Activated CD8-positive, alpha-beta T cell treated with anti-CD3 and anti-CD28 coated beads, Interleukin-2, amount 10 ng/mL, durations not matched to agents 7 days and 5 days (primary cell): ENCODE results near the gene ELAVL2. TPM values are rescaled to one million over a fixed set of nuclear protein-coding genes. Genes with fewer than 3 reads are reported as not detected.

ENCODE experiments used
- ATAC-seq: fragments of 150-1000 bp; cut with Tn5 transposase; one replicate; pipeline ENCODE4 v1.10.0; 2021; ENCODE audit warnings: moderate library complexity
- CTCF ChIA-PET: fragments of 350-600 bp; sonication (Branson Sonifier 250); formaldehyde crosslinking; loops from one replicate; lab custom pipeline; 2021; ENCODE audit warnings: antibody characterized with exemption; lab: Charles Lee
- POLR2A ChIA-PET: fragments of 350-600 bp; sonication (Branson Sonifier 250); formaldehyde crosslinking; loops from one replicate; lab custom pipeline; 2021; ENCODE audit warnings: antibody characterized with exemption; lab: Charles Lee
- DNase-seq: peaks from one replicate; pipeline ENCODE4 v3.0.0-alpha.2; 2020
- H3K27ac Mint-ChIP-seq: one replicate; pipeline ENCODE4 v1.8.0; 2021; ENCODE audit warnings: mild to moderate bottlenecking, mixed read lengths
- H3K27me3 Mint-ChIP-seq: one replicate; pipeline ENCODE4 v1.8.0; 2021; ENCODE audit warnings: low read depth, mixed read lengths
- H3K36me3 Mint-ChIP-seq: one replicate; pipeline ENCODE4 v1.8.0; 2021; ENCODE audit warnings: low read depth, mixed read lengths
- H3K4me1 Mint-ChIP-seq: one replicate; pipeline ENCODE4 v1.8.0; 2021; ENCODE audit warnings: low read depth, mixed read lengths
- H3K4me3 Mint-ChIP-seq: one replicate; pipeline ENCODE4 v1.8.0; 2021; ENCODE audit warnings: mild to moderate bottlenecking, mixed read lengths
- H3K9me3 Mint-ChIP-seq: one replicate; pipeline ENCODE4 v1.8.0; 2022; ENCODE audit warnings: mixed read lengths; ENCODE audit not compliant: insufficient read depth
- total RNA-seq, 2 experiments: library from RNA; stranded (reverse); gene quantifications; one replicate each; pipeline ENCODE4 v1.2.3, GENCODE V29; 2021

Gene ELAVL2
- total RNA-seq, 2 experiments from 2014 or later: not detected

- DNase-seq (no peak), ATAC-seq (no peak)
- H3K36me3 Mint-ChIP-seq: no peaks in the 10 kb centered on the region
- H3K27ac Mint-ChIP-seq: no peak overlapping the region
- no peak overlapping the region for H3K4me3 Mint-ChIP-seq
- H3K27me3 Mint-ChIP-seq: no peaks in the 10 kb centered on the region
- POLR2A ChIA-PET: no interaction called here
- H3K9me3 Mint-ChIP-seq: no peaks in the 10 kb centered on the region
- no peaks in the 10 kb centered on the region for H3K4me1 Mint-ChIP-seq
- CTCF ChIA-PET: no interaction called here
Observed at GRCh38 chr9:23751633-23752032, 74.4 kb downstream of the ELAVL2 start.

GRCh38 chr9:23750808-23751207 lies 75.2 kb downstream of the ELAVL2 start:
- no peaks in the 10 kb centered on the region for H3K4me1 Mint-ChIP-seq
- ATAC-seq: no peak
- no peak for DNase-seq
- H3K9me3 Mint-ChIP-seq: no peaks in the 10 kb centered on the region
- H3K36me3 Mint-ChIP-seq: no peaks in the 10 kb centered on the region
- CTCF ChIA-PET: no interaction called here
- H3K27me3 Mint-ChIP-seq: no peaks in the 10 kb centered on the region
- POLR2A ChIA-PET: no interaction called here
- no peak overlapping the region for H3K4me3 Mint-ChIP-seq
- no peak overlapping the region for H3K27ac Mint-ChIP-seq

DNA sequence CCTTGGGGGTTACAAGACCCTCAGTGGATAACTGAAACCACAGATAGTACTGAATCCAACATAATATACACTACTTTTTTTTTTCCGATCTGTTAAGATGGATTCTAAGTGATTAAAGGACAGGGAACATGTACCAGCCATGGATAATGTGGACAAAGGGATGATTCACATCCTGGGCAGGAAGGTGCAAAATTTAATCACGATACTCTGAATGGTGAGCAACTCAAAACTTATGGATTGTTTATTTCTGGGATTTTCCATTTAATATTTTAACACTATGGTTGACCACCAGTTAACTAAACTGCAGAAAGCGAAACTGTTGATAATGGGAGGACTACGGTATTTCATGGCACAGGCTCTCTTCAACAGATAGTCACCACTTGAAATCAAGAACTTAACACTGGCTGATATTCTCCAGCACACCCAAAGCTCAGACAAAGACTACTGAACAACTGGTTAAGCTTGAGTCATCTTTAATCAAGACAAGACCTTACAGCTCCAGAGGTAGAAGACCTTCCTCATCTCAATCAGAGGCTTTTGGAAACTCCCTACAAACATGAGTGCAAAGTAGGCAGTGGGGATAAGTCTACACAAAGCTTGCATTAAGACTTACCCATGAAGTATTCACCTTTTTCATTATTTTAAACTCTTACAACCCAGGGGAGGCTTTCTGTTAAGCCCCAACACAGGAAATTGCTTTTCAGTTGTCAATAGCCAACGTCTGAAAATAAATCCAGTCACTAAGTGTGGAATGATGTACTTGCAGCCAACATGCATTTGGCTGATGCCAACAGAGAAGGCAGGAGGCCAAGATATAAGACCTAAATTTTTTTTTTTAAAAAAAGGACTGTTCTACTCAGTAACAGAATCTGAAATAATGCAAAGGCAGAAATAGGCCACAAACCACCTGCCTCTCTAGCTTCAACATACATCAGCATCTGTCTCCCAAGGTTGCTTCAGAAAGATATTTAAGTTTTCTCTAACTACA lies 78.7 kb downstream of the ELAVL2 start:
- Mint-ChIP-seq H3K27ac (no peak overlapping the region), H3K9me3 (no peaks in the 10 kb centered on the region), H3K36me3 (no peaks in the 10 kb centered on the region), H3K4me3 (no peak overlapping the region), H3K27me3 (no peaks in the 10 kb centered on the region), H3K4me1 (no peaks in the 10 kb centered on the region)
- ChIA-PET POLR2A (no interaction called here), CTCF (no interaction called here)
- ATAC-seq (no peak), DNase-seq (no peak)

GRCh38 chr9:23746317-23746716 lies 79.7 kb downstream of the ELAVL2 start:
- H3K27ac Mint-ChIP-seq: no peak overlapping the region
- DNase-seq (no peak), ATAC-seq (no peak)
- POLR2A ChIA-PET: no interaction called here
- no peaks in the 10 kb centered on the region for H3K4me1 Mint-ChIP-seq
- H3K4me3 Mint-ChIP-seq: no peak overlapping the region
- H3K27me3 Mint-ChIP-seq: no peaks in the 10 kb centered on the region
- no peaks in the 10 kb centered on the region for H3K36me3 Mint-ChIP-seq
- H3K9me3 Mint-ChIP-seq: no peaks in the 10 kb centered on the region
- CTCF ChIA-PET: no interaction called here

DNA sequence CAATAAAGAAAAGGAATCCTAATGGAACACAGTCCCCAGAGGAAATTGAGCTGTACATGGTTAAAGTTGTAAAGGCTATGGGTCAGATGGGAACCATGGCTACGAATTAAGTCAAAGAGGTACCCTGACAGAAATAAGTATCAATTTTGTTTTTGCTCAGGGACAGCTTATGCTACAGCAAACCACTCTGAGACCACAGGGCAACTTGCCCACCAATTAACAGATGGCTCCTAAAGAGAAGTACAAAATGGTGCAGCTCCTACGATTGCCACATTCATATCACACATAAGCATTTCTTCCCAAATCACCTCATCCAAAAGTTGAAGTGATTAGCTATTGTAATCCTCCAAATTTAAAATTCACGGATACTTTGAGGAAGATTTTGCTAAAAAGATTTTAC lies 83.0 kb downstream of the ELAVL2 start:
- no peak overlapping the region for H3K27ac Mint-ChIP-seq
- no peak overlapping the region for H3K4me3 Mint-ChIP-seq
- no peaks in the 10 kb centered on the region for H3K9me3 Mint-ChIP-seq
- ChIA-PET POLR2A (interaction anchor here (0.7 kb wide), 1 partner anchor 1556 kb away, joined by 3 read pairs; no protein-coding TSS in a partner anchor), CTCF (no interaction called here)
- DNase-seq (no peak), ATAC-seq (no peak)
- H3K4me1 Mint-ChIP-seq: no peaks in the 10 kb centered on the region
- H3K27me3 Mint-ChIP-seq: no peaks in the 10 kb centered on the region
- H3K36me3 Mint-ChIP-seq: no peaks in the 10 kb centered on the region

DNA sequence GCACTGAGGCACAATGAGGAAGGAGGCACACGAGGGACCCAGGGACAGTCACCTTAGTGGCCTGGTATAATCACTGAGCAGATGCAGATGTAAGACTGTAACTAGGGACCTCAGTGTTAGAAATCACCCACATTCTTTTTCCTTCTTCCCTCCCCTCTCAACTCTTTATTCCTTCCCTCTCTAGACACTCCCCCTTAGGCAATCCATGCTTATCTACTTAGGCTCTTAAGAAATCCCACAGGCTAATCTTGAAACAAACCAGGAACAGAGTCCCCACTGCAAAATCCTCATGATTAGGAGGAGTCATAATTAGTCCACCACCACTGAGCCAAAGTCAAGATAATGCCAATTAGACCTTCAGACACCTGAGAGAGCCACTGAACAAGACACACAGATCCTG lies 84.7 kb downstream of the ELAVL2 start:
- H3K27ac Mint-ChIP-seq: no peak overlapping the region

GRCh38 chr9:23740531-23740930 lies 85.5 kb downstream of the ELAVL2 start:
- ChIA-PET CTCF (no interaction called here), POLR2A (no interaction called here)
- Mint-ChIP-seq H3K4me1 (no peaks in the 10 kb centered on the region), H3K36me3 (no peaks in the 10 kb centered on the region), H3K27me3 (no peaks in the 10 kb centered on the region), H3K9me3 (no peaks in the 10 kb centered on the region), H3K27ac (no peak overlapping the region), H3K4me3 (no peak overlapping the region)
- ATAC-seq (no peak), DNase-seq (no peak)

More for the DNA sequence above, 84.7 kb downstream of the ELAVL2 start:
- POLR2A ChIA-PET: no interaction called here
- H3K27me3 Mint-ChIP-seq: no peaks in the 10 kb centered on the region
- no peaks in the 10 kb centered on the region for H3K36me3 Mint-ChIP-seq
- no peaks in the 10 kb centered on the region for H3K4me1 Mint-ChIP-seq
- CTCF ChIA-PET: no interaction called here
- H3K4me3 Mint-ChIP-seq: no peak overlapping the region
- H3K9me3 Mint-ChIP-seq: no peaks in the 10 kb centered on the region
- no peak for ATAC-seq
- no peak for DNase-seq

DNA sequence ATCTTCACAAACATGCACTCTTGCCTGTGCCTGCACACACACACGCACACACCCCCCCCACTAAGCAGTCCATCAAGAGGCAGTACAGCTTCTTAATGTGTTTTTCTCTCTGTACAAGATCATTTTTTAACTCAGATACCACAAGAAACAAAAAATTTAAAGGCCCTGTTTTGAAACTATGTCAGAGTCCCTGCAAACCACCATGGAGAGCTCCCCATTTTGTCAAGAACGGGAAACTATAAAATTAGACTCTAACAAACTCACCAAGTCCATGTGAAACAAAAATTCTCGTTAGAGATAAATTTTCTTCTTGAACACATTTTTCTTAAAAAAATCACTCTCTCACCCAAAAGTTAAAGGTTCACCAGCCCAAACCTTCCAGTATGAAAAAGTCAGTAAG lies 86.3 kb downstream of the ELAVL2 start:
- POLR2A ChIA-PET: no interaction called here

DNA sequence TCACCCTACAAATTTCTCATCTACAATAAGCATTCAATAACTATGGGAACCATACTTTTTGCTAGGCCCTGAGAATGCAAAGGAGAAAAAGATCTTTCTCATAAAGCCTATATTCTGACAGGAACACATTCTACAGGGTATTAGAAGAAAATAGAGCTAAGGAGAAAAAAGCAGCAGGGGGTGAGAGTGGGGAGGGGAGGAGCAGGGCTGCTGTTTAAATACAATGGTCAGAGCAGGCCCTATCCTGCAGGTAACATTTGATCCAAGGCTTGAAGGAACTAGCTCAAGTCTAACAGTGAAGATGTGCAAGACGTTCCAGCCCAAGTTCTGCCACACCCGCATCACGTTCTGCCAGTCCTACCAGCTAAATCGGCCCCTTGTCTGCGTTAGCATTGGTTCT lies 89.7 kb downstream of the ELAVL2 start:
- H3K9me3 Mint-ChIP-seq: no peaks in the 10 kb centered on the region
- no peaks in the 10 kb centered on the region for H3K36me3 Mint-ChIP-seq
- no peak overlapping the region for H3K4me3 Mint-ChIP-seq
- H3K27me3 Mint-ChIP-seq: no peaks in the 10 kb centered on the region
- no peaks in the 10 kb centered on the region for H3K4me1 Mint-ChIP-seq
- CTCF ChIA-PET: interaction anchor here (0.8 kb wide), 1 partner anchor 14 kb away, joined by 3 read pairs; no protein-coding TSS in a partner anchor
- DNase-seq (no peak), ATAC-seq (no peak)
- POLR2A ChIA-PET: no interaction called here
- no peak overlapping the region for H3K27ac Mint-ChIP-seq

More for the DNA sequence above, 86.3 kb downstream of the ELAVL2 start:
- H3K9me3 Mint-ChIP-seq: no peaks in the 10 kb centered on the region
- ATAC-seq: no peak
- H3K27me3 Mint-ChIP-seq: no peaks in the 10 kb centered on the region
- H3K4me1 Mint-ChIP-seq: no peaks in the 10 kb centered on the region
- H3K36me3 Mint-ChIP-seq: no peaks in the 10 kb centered on the region
- no peak overlapping the region for H3K4me3 Mint-ChIP-seq
- DNase-seq: no peak
- CTCF ChIA-PET: no interaction called here
- no peak overlapping the region for H3K27ac Mint-ChIP-seq

GRCh38 chr9:23733495-23734078 lies 92.5 kb downstream of the ELAVL2 start:
- ChIA-PET CTCF (no interaction called here), POLR2A (no interaction called here)
- H3K4me1 Mint-ChIP-seq: no peaks in the 10 kb centered on the region
- H3K36me3 Mint-ChIP-seq: no peaks in the 10 kb centered on the region
- DNase-seq (no peak), ATAC-seq (no peak)
- no peaks in the 10 kb centered on the region for H3K27me3 Mint-ChIP-seq
- no peak overlapping the region for H3K27ac Mint-ChIP-seq
- H3K9me3 Mint-ChIP-seq: no peaks in the 10 kb centered on the region
- no peak overlapping the region for H3K4me3 Mint-ChIP-seq

- CTCF ChIA-PET: no interaction called here
- no peak for ATAC-seq
- no peak for DNase-seq
- Mint-ChIP-seq H3K9me3 (no peaks in the 10 kb centered on the region), H3K27me3 (no peaks in the 10 kb centered on the region), H3K4me1 (no peaks in the 10 kb centered on the region), H3K36me3 (no peaks in the 10 kb centered on the region), H3K27ac (no peak overlapping the region), H3K4me3 (no peak overlapping the region)
- POLR2A ChIA-PET: no interaction called here
Observed at GRCh38 chr9:23731353-23731752, 94.7 kb downstream of the ELAVL2 start.

DNA sequence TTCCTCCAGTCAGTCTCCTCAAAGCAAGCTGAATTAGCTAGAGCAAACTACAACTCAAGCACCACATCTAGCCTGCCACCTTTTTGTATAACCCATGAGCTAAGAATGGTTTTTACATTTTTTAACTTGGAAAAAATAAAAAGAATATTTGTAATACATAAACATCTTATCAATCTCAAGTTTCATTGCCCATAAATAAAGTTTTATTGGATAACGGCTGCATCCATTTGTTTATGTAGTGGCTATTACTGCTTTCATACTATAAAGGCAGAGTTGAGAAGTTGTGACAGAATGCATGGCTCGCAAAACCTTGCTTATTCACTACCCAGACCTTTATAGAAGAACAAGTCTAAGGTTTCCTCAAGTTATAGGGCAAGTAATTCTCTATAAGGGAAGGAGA lies 95.7 kb downstream of the ELAVL2 start:
- CTCF ChIA-PET: no interaction called here
- H3K4me3 Mint-ChIP-seq: no peak overlapping the region
- no peak overlapping the region for H3K27ac Mint-ChIP-seq

More for the DNA sequence above, 95.7 kb downstream of the ELAVL2 start:
- Mint-ChIP-seq H3K36me3 (no peaks in the 10 kb centered on the region), H3K9me3 (peaks cover 2% of the 10 kb centered on the region), H3K27me3 (no peaks in the 10 kb centered on the region), H3K4me1 (no peaks in the 10 kb centered on the region)
- DNase-seq (no peak), ATAC-seq (no peak)
- POLR2A ChIA-PET: no interaction called here
